ES-I3 (cell line): ENCODE measurements around the gene PDGFRB.
"Not testable (repeated sequence)": the region's sequence is repeated elsewhere in the genome, so short reads cannot be mapped to it uniquely, and the experiment has no call there.

Experiments used
- H3K36me3 ChIP-seq: 2 replicates; pipeline ENCODE4 v1.6.1; 2013; ENCODE audit warnings: mild to moderate bottlenecking, low read length, control low read depth, moderate library complexity; ENCODE audit not compliant: insufficient read depth
- H3K4me1 ChIP-seq: 2 replicates; pipeline ENCODE4 v1.6.1; 2013; ENCODE audit warnings: mild to moderate bottlenecking, control low read depth, low read length; ENCODE audit not compliant: insufficient read depth
- H3K9ac ChIP-seq: 2 replicates; pipeline ENCODE4 v1.6.1; 2013; ENCODE audit warnings: low read depth, mild to moderate bottlenecking, low read length, moderate library complexity
- H3K9me3 ChIP-seq: 2 replicates; pipeline ENCODE4 v1.6.1; 2013; ENCODE audit warnings: mild to moderate bottlenecking, low read length, moderate library complexity; ENCODE audit not compliant: control insufficient read depth, insufficient read depth

PDGFRB gene

GRCh38 chr5:150107909-150108447, 47.7 kb downstream of the PDGFRB start:
- Histone ChIP-seq H3K9me3 (no peaks in the 10 kb centered on the region), H3K9ac (no peak overlapping the region), H3K36me3 (no peaks in the 10 kb centered on the region), H3K4me1 (peaks cover 9% of the 10 kb centered on the region; the same call in 1 of the 2 replicates)

GRCh38 chr5:150106674-150107426, 48.8 kb downstream of the PDGFRB start:
- Histone ChIP-seq H3K9ac (no peak overlapping the region), H3K9me3 (no peaks in the 10 kb centered on the region), H3K36me3 (no peaks in the 10 kb centered on the region), H3K4me1 (no peaks in the 10 kb centered on the region)

DNA sequence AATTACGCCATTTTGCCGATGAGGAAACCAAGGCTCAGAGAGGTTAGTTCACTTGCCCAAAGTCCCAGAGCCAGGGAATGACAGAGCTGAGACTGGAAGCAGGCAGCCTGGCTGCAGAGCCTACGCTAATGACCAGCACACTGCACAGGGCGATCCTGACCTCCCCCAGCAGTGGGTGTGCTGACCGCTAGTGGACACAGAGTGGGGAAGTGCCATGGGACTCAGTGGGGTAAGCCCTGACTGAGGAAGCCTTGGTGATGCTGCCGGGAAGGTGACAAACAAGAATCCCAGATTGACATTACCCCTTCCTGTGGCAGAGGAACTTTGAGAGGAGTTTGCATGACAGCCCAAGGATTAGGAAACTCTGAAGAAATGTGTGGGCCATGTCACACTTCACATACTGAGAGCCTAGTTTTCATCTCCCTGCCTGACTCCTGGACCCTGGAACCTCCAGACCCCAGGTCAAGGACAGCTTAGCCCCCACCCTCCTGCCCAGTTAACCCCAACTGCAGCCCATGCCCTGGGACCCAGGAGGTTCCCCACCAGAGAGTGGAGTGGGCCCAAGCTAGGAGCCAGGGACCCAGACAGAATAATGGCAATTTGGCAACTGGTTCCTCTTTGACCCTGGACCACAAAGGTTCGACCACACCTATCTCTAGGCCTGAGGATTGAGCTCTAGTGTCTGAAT, 49.6 kb downstream of the PDGFRB start:
- Histone ChIP-seq H3K9ac (no peak overlapping the region), H3K4me1 (no peaks in the 10 kb centered on the region), H3K9me3 (no peaks in the 10 kb centered on the region), H3K36me3 (no peaks in the 10 kb centered on the region)

DNA sequence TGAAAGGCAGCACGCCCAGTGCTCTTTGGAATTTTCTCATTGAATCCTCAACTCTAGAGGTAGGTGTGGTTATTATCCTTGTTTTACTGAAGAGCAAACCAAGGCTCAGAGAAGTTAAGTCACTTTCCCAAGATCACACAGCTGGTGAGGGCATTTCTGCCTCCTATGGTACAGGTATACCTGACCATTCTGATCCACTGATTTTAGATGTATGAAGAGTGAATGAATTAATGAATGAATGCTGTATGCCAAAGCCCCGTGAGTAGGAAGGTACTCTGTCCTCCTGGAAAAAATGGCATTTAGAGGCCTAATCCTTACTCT, 51.1 kb downstream of the PDGFRB start:
- Histone ChIP-seq H3K9ac (no peak overlapping the region), H3K9me3 (no peaks in the 10 kb centered on the region), H3K36me3 (no peaks in the 10 kb centered on the region), H3K4me1 (no peaks in the 10 kb centered on the region)

- no peaks in the 10 kb centered on the region for H3K36me3 ChIP-seq
- H3K9ac ChIP-seq: no peak overlapping the region
- H3K4me1 ChIP-seq: no peaks in the 10 kb centered on the region
These were observed 51.7 kb downstream of the PDGFRB start for GRCh38 chr5:150103678-150104549.

GRCh38 chr5:150101023-150101422, 54.6 kb downstream of the PDGFRB start:
- Histone ChIP-seq H3K4me1 (no peaks in the 10 kb centered on the region), H3K9ac (no peak overlapping the region), H3K9me3 (no peaks in the 10 kb centered on the region), H3K36me3 (no peaks in the 10 kb centered on the region)

More at GRCh38 chr5:150103678-150104549, 51.7 kb downstream of the PDGFRB start:
- H3K9me3 ChIP-seq: no peaks in the 10 kb centered on the region

DNA sequence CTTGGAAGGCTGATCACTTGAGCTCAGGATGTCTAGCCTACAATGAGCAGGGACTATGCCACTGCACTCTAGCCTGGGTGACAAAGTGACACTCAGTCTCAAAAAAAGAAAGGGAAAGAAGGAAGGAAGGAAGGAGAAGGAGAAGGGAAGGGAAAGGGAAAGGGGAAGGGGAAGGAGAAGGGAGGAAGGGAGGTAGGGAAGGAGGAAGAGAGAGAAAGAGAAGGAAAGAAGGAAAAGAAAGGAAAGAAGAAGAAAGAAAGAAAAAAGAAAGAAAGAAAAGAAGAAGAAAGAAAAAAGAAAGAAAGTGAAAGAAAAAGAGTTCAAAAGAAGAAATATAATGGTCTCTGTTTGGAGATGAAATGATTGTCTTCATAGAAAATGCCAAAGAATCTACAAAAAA, 58.5 kb downstream of the PDGFRB start:
- no peaks in the 10 kb centered on the region for H3K9me3 ChIP-seq
- no peaks in the 10 kb centered on the region for H3K4me1 ChIP-seq
- no peaks in the 10 kb centered on the region for H3K36me3 ChIP-seq
- H3K9ac ChIP-seq: no peak overlapping the region

DNA sequence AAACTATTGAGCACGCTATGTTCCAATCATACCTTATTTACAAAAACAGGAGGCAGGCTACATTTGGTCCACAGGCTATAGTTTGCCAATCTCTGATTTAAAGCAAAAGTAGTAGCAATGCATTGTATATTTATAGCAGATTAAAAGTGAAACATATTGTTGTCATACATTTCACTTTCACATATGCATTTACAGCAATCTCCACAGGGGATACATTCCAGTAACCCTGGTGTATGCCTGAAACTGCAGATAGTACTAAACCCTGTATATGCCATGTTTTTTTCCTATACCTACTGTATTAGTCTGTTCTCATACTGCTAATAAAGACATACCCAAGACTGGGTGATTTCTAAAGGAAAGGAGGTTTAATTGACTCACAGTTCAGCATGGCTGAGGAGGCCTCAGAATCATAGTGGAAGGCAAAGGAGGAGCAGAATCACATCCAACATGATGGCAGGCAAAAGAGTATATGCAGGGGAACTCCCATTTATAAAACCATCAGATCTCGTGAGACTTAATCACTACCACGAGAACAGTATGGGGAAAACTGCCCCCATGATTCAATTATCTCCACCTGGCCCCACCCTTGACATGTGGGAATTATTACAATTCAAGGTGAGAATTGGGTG, 63.4 kb downstream of the PDGFRB start:
- no peak overlapping the region for H3K9ac ChIP-seq
- H3K36me3 ChIP-seq: no peaks in the 10 kb centered on the region
- H3K9me3 ChIP-seq: no peaks in the 10 kb centered on the region
- H3K4me1 ChIP-seq: no peaks in the 10 kb centered on the region; the same call in 1 of the 2 replicates

- H3K4me1 ChIP-seq: peaks cover 14% of the 10 kb centered on the region
- no peak within 1 kb of the TSS for H3K9ac ChIP-seq
- no peaks in the 10 kb centered on the region for H3K36me3 ChIP-seq
- no peaks in the 10 kb centered on the region for H3K9me3 ChIP-seq
These were observed 69.5 kb downstream of the PDGFRB start, which contains the start of gene CSF1R for GRCh38 chr5:150085950-150086715. CSF1R (minus strand) TSS chr5:150086554; CDS start chr5:150086427, 127 bp downstream.

GRCh38 chr5:150085191-150085912, 70.3 kb downstream of the PDGFRB start:
- Histone ChIP-seq H3K9me3 (no peaks in the 10 kb centered on the region), H3K4me1 (peaks cover 14% of the 10 kb centered on the region), H3K9ac (no peak overlapping the region), H3K36me3 (no peaks in the 10 kb centered on the region)

GRCh38 chr5:150084754-150085153, 70.9 kb downstream of the PDGFRB start:
- H3K9me3 ChIP-seq, H3K36me3 ChIP-seq, H3K9ac ChIP-seq: not testable (repeated sequence)
- H3K4me1 ChIP-seq: peaks cover 14% of the 10 kb centered on the region

DNA sequence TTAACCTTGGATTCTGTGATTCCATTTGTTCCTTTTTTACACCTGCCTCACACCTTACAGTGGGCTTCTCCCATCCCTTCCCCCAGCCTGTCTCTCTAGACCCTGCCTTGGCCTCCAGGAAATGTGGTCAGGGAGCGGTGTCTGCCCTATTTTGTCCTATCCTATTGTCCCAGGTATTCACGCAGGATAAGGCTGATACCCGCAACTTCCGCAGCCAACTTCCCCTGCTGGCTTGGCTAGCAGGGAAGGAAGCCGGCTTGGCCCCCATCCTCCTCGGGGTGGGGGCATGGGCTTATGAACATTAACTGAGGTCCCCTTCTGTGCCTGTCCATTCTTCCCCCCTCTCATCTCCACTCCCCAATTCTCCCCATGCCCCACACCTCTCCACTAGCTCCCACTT, 72.8 kb downstream of the PDGFRB start:
- Histone ChIP-seq H3K4me1 (peaks cover 14% of the 10 kb centered on the region), H3K9me3 (no peaks in the 10 kb centered on the region), H3K9ac (no peak overlapping the region), H3K36me3 (no peaks in the 10 kb centered on the region)

- H3K9ac ChIP-seq: no peak overlapping the region
- H3K4me1 ChIP-seq: peaks cover 14% of the 10 kb centered on the region
- no peaks in the 10 kb centered on the region for H3K36me3 ChIP-seq
- no peaks in the 10 kb centered on the region for H3K9me3 ChIP-seq
These were observed 73.3 kb downstream of the PDGFRB start for GRCh38 chr5:150082374-150082773.
